Pancreas (tissue), 10 donors: ENCODE measurements around the gene TBC1D4. TPM values are rescaled to one million over a fixed set of nuclear protein-coding genes. Genes with fewer than 3 reads are reported as not detected.

Source experiments
- ATAC-seq, 4 donors: fragments of 200-7000 bp; cut with Tn5 transposase; one replicate each; pipeline versions ENCODE4 v1.8.0 to v1.9.1; 2020; ENCODE audit warnings: mild to moderate bottlenecking in 4 of 4, moderate library complexity in 4 of 4
- DNase-seq, 6 donors: peaks; one replicate each; pipeline ENCODE4 v3.0.0-alpha.2; 2020
- FAIRE-seq: peaks from 2 replicates; lab custom pipeline; 2012; peaks lifted over from hg19 to GRCh38; lab: Jason Lieb, UNC
- H3K27ac ChIP-seq, 4 donors: fragments of 200-600 bp; sonication (generic); 1 replicate in 3 of 4; 2 replicates in 1 of 4; pipeline versions ENCODE4 v1.5.0 to v1.8.0; 2020
- H3K27me3 ChIP-seq, 4 donors: fragments of 200-600 bp; one replicate each; pipeline ENCODE4 v1.8.0; 2021
- H3K36me3 ChIP-seq, 3 donors: fragments of 200-600 bp; sonication (generic) in 1 of 3; one replicate each; pipeline versions ENCODE4 v1.5.0 to v1.8.0; 2020 to 2021
- H3K4me1 ChIP-seq, 3 donors: fragments of 200-600 bp; one replicate each; pipeline ENCODE4 v1.8.0; 2021
- H3K4me3 ChIP-seq, 4 donors: fragments of 200-600 bp; sonication (generic) in 2 of 4; one replicate each; pipeline versions ENCODE4 v1.5.0 to v1.8.0; 2020 to 2021
- H3K9me3 ChIP-seq, 4 donors: fragments of 200-600 bp; one replicate each; pipeline ENCODE4 v1.8.0; 2021
- CTCF ChIP-seq, 4 donors: fragments of 200-600 bp; sonication (generic) in 3 of 4; IDR thresholded peaks; one replicate each; pipeline versions ENCODE4 v1.5.0 to v1.8.0; 2021; ENCODE audit warnings: antibody characterized with exemption in 4 of 4
- WGBS, 2 donors: extraction: QIAGEN DNeasy Blood & Tissue Kit; methylation state at CpG; one replicate each; pipeline ENCODE4 v1.1.7; 2013; 5-methylcytosine and 5-hydroxymethylcytosine counted together
- intact Hi-C, 3 donors: fragments of 100-400 bp; cut with DNase I; formaldehyde crosslinking; loops; one replicate each; pipeline versions ENCODE4 v1.11.1 to v1.14.2; 2022
- polyA plus RNA-seq, 2 donors: library from polyadenylated mRNA; stranded (reverse); fragments of 200-250 nt; gene quantifications; one replicate each; pipeline ENCODE4 v1.2.3, GENCODE V29; 2013
- total RNA-seq, 6 donors: library from RNA; stranded (reverse); fragmentation: NEBNext Ultra II Directional in 4 of 6; extraction: Animal tissue kit (Norgen Biotek cat#: 25700) in 4 of 6; gene quantifications; one replicate each; pipeline versions ENCODE4 v1.2.1 to v1.2.4, GENCODE V29; 2021 to 2023
- donor health status: healthy with polysubstance abuse.
- donor health status: DM: no; HTN: no; CAD: no; lungs with moderate emphysema.
- donor health status: DM: no; HTN: no; CAD: no.
- donor health status: control.
- donor health status: control.
- donor health status: Bipolar disorder and iron deficiency.
- donor health status: DM: yes; HTN: yes; CAD: no.
- donor health status: DM: no; HTN: no; CAD: no.
- donor health status: DM: no; HTN: no; CAD: no.
- donor health status: DM: yes; HTN: yes; CAD: no.

The TBC1D4 gene
- total and polyA plus RNA-seq, 8 donors: 8.2 to 19.7 (median 10.5) TPM

DNA sequence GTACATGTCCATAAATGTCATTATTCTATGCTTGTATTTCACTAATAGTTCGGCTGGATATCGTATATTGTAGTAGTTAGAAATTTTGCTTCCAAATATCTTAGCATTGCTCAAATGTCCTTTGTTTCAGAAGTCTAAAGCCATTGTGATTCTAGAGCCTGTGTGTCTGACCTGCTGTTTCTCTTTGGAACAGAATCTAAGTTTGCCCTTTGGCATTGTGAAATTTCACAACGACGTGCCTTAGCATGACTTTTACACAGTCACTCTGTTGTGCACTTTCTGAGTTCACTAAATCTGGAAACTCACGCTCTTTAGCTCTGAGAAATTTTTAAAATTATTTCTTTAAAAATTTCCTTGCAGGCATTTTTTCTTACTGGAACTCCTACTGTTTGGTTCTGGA is 152.2 kb downstream of the TBC1D4 start:
- TF ChIP-seq CTCF (IDR thresholded peaks at IDR 0.05): no peak
- FAIRE-seq (no peak), DNase-seq (no peak), ATAC-seq (peak in 1 of 4 donors; percentile 31)
- H3K27ac ChIP-seq: no peak overlapping the region
- peaks cover 0 to 4% (median 0%) of the 10 kb centered on the region in 3 donors for H3K4me1 ChIP-seq
- H3K27me3 ChIP-seq: no peaks in the 10 kb centered on the region
- 93 to 94% methylated on average over 5 of the region's 5 CpGs for WGBS, 2 donors
- H3K4me3 ChIP-seq: no peak overlapping the region
- intact Hi-C loops: no loop called here
- H3K36me3 ChIP-seq: no peaks in the 10 kb centered on the region
- H3K9me3 ChIP-seq: no peaks in the 10 kb centered on the region

GRCh38 chr13:75329097-75329496 is 152.9 kb downstream of the TBC1D4 start:
- DNase-seq (no peak), FAIRE-seq (no peak), ATAC-seq (no peak)
- H3K4me1 ChIP-seq: peaks cover 0 to 4% (median 0%) of the 10 kb centered on the region in 3 donors
- no peaks in the 10 kb centered on the region for H3K27me3 ChIP-seq
- H3K36me3 ChIP-seq: no peaks in the 10 kb centered on the region
- TF ChIP-seq CTCF (IDR thresholded peaks at IDR 0.05): no peak
- H3K27ac ChIP-seq: no peak overlapping the region
- intact Hi-C loops: no loop called here
- H3K4me3 ChIP-seq: no peak overlapping the region
- H3K9me3 ChIP-seq: no peaks in the 10 kb centered on the region
- WGBS, 2 donors: 55 to 58% methylated on average over 5 of the region's 5 CpGs

DNA sequence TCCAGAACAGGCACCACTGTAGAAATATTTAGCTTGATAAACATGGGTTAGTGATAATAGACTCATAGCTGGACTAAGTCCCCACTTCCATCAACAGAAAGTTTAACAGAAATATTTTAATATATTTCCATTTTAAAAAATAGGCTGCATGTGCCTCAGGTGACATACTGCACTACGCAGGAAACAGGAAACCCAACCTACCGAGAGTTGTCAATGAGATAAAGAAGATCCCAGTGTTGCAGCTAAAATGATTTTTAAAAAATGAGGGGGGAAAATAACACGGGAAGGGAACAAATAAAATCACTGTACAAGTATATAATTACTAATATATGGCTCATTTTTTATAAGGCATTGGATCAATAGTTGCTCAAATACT is 154.8 kb downstream of the TBC1D4 start:
- ATAC-seq (peak in 1 of 4 donors; percentile 13), DNase-seq (no peak), FAIRE-seq (no peak)
- 64 to 72% methylated on average over 3 of the region's 3 CpGs for WGBS, 2 donors
- H3K4me1 ChIP-seq: no peaks in the 10 kb centered on the region
- peak overlapping the region in 2 of 4 donors; percentile 26 to 40 for H3K27ac ChIP-seq
- no peak overlapping the region for H3K4me3 ChIP-seq
- TF ChIP-seq CTCF (IDR thresholded peaks at IDR 0.05): no peak
- H3K9me3 ChIP-seq: no peaks in the 10 kb centered on the region
- no peaks in the 10 kb centered on the region for H3K27me3 ChIP-seq
- peaks cover 0 to 2% (median 0%) of the 10 kb centered on the region in 3 donors for H3K36me3 ChIP-seq
- intact Hi-C loops: no loop called here

DNA sequence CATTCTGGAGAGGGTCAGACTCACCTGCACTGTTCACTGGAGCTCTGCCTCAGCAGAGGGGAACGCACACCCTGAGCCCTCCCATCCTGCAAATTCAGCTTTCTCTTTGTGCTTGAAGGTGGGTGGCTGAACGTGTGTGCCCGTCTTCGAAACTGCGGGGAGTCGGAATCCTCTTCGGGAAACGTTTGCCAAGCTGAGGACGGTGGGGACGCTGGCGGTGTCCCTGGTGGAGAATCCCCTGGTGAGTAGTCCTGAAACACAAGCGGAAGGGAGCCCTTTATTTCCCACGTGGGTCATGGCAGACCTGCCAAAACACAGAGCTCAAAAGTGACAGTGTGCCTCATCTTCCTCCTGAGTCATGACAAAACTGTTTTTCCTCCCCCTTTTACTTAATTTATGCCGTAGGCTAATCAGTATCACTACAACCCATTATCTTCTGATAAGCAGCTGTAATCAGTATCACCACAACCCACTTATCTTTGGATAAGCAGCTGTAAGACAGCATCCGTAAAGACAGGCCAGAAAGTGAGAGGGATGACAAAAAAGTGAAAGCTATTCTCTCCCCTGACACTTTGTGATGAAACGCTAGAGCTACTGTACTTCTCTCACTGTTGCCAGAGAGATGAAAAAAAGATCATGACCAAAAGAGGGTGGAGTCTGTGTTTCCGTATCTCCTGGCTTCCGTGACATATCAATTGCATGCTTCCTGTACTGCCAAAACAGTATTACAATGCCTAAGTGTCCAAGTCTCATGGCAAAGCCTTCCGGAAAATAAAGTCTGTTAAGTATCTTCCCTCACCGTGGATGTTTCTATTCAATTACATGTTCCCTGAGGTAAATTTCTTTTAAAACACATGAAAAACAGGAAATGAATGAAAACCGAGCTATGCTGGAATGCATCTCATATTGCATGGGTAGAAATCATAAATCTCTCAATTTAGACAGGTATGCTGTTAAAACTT is 155.5 kb downstream of the TBC1D4 start:
- Histone ChIP-seq H3K4me3 (no peak overlapping the region), H3K27me3 (no peaks in the 10 kb centered on the region), H3K27ac (peak overlapping the region in 2 of 4 donors; percentile 26 to 40), H3K36me3 (peaks cover 0 to 2% (median 0%) of the 10 kb centered on the region in 3 donors), H3K4me1 (no peaks in the 10 kb centered on the region), H3K9me3 (no peaks in the 10 kb centered on the region)
- no peak for TF ChIP-seq CTCF (IDR thresholded peaks at IDR 0.05)
- FAIRE-seq: no peak
- no peak for DNase-seq
- 68 to 69% methylated on average over 21 of the region's 21 CpGs for WGBS, 2 donors
- intact Hi-C loops: no loop called here
- peak in 3 of 4 donors; percentile 59 to 71 (median 66) for ATAC-seq

- Histone ChIP-seq H3K9me3 (no peaks in the 10 kb centered on the region), H3K36me3 (peaks cover 0 to 2% (median 0%) of the 10 kb centered on the region in 3 donors), H3K27me3 (no peaks in the 10 kb centered on the region), H3K4me3 (no peak overlapping the region), H3K27ac (peak overlapping the region in 1 of 4 donors; percentile 26), H3K4me1 (no peaks in the 10 kb centered on the region)
- no peak for DNase-seq
- 61 to 71% methylated on average over 4 of the region's 4 CpGs for WGBS, 2 donors
- ATAC-seq: no peak
- FAIRE-seq: no peak
- intact Hi-C loops: no loop called here
- no peak for TF ChIP-seq CTCF (IDR thresholded peaks at IDR 0.05)
Measured at GRCh38 chr13:75325711-75326110, 156.3 kb downstream of the TBC1D4 start.
